PC-3 (cell line): Measurements from ENCODE around the gene HERC5. TPM values are rescaled to one million over a fixed set of nuclear protein-coding genes. Genes with fewer than 3 reads are reported as not detected.

Experiments
- ATAC-seq: fragments of 200-7000 bp; cut with Tn5 transposase; 2 replicates; pipeline ENCODE4 v1.9.1; 2020; ENCODE audit warnings: mild to moderate bottlenecking, moderate library complexity
- BruUV-seq: library from RNA; stranded (reverse); fragments of 400-500 nt; replicated peaks from 2 replicates; lab custom pipeline; 2021; lab: Mats Ljungman, UMichigan
- CTCF ChIA-PET: fragments of 300-600 bp; sonication (Branson Sonifier 250); formaldehyde crosslinking; loops from one replicate; lab custom pipeline; 2022; ENCODE audit warnings: antibody characterized with exemption; lab: Charles Lee
- POLR2A ChIA-PET: fragments of 300-600 bp; sonication (Branson Sonifier 250); formaldehyde crosslinking; loops from one replicate; lab custom pipeline; 2022; ENCODE audit warnings: antibody characterized with exemption; ENCODE audit not compliant: unreplicated experiment; lab: Charles Lee
- DNase-seq: peaks from one replicate; pipeline ENCODE4 v3.0.0-alpha.2; 2015
- H2AFZ ChIP-seq: fragments of 300-600 bp; sonication (generic); 2 replicates; pipeline ENCODE4 v1.6.0; 2016; ENCODE audit warnings: antibody characterized with exemption, low read length
- H3F3A ChIP-seq: fragments of 300-600 bp; sonication (generic); one replicate; pipeline ENCODE4 v1.6.0; 2017; ENCODE audit warnings: antibody characterized with exemption, low read length, control low read depth, mild to moderate bottlenecking; ENCODE audit not compliant: unreplicated experiment
- H3K27ac ChIP-seq: fragments of 300-600 bp; sonication (generic); 2 replicates; pipeline ENCODE4 v1.5.1; 2016; ENCODE audit warnings: mild to moderate bottlenecking, low read length
- H3K27me3 ChIP-seq: fragments of 300-600 bp; sonication (generic); 2 replicates; pipeline ENCODE4 v1.6.1; 2016; ENCODE audit warnings: low read length, mixed read lengths
- H3K36me3 ChIP-seq: fragments of 300-600 bp; sonication (generic); 2 replicates; pipeline ENCODE4 v1.6.1; 2016; ENCODE audit warnings: low read depth, mixed run types, low read length, mixed read lengths
- H3K4me1 ChIP-seq: fragments of 300-600 bp; sonication (generic); 2 replicates; pipeline ENCODE4 v1.5.1; 2016; ENCODE audit warnings: low read length; ENCODE audit not compliant: insufficient read depth
- H3K4me2 ChIP-seq: fragments of 300-600 bp; sonication (generic); 2 replicates; pipeline ENCODE4 v1.6.0; 2016; ENCODE audit warnings: low read length
- H3K4me3 ChIP-seq: fragments of 300-600 bp; sonication (generic); 2 replicates; pipeline ENCODE4 v1.5.1; 2016; ENCODE audit warnings: mild to moderate bottlenecking, low read length, mixed read lengths
- H3K79me2 ChIP-seq: fragments of 300-600 bp; sonication (generic); 2 replicates; pipeline ENCODE4 v1.6.1; 2017; ENCODE audit warnings: low read length, mixed read lengths
- H3K9ac ChIP-seq: fragments of 300-600 bp; sonication (generic); 2 replicates; pipeline ENCODE4 v1.6.0; 2016; ENCODE audit warnings: mild to moderate bottlenecking, low read length
- H3K9me2 ChIP-seq: fragments of 300-600 bp; sonication (generic); replicated peaks from 2 replicates; pipeline ENCODE4 v1.6.1; 2016; ENCODE audit warnings: mixed run types, low read length, mixed read lengths
- H3K9me3 ChIP-seq: fragments of 300-600 bp; sonication (generic); 2 replicates; pipeline ENCODE4 v1.6.1; 2016; ENCODE audit warnings: low read length, mixed read lengths
- H4K20me1 ChIP-seq: fragments of 300-600 bp; sonication (generic); 2 replicates; pipeline ENCODE4 v1.6.1; 2016; ENCODE audit warnings: low read length, mixed read lengths
- CTCF ChIP-seq: fragments of 300-600 bp; sonication (generic); conservative IDR thresholded peaks from 2 replicates; pipeline ENCODE4 v1.5.1; 2017; ENCODE audit warnings: antibody characterized with exemption, low read depth, mild to moderate bottlenecking, low read length
- EZH2 ChIP-seq: fragments of 300-600 bp; sonication (generic); IDR thresholded peaks from one replicate; pipeline ENCODE4 v1.6.1; 2017; ENCODE audit warnings: antibody characterized with exemption, mild to moderate bottlenecking, low read length; ENCODE audit not compliant: unreplicated experiment
- EZH2phosphoT487 ChIP-seq: fragments of 300-600 bp; sonication (generic); IDR thresholded peaks from 2 replicates; pipeline ENCODE4 v1.6.1; 2018; ENCODE audit warnings: mild to moderate bottlenecking, antibody characterized with exemption, low read length, borderline replicate concordance
- intact Hi-C: fragments of 100-400 bp; cut with micrococcal nuclease; formaldehyde crosslinking; loops from 2 replicates; pipeline ENCODE4 v1.9.0; 2023
- total RNA-seq: library from RNA; depleted of rRNA; stranded (reverse); fragments of >200 nt; gene quantifications from 2 replicates; pipeline ENCODE4 v1.2.3, GENCODE V29; 2014

HERC5 gene
- total RNA-seq, 1 experiment from 2014 or later = 2.6 TPM

- H3K9ac ChIP-seq = no peak overlapping the region
- no peaks in the 10 kb centered on the region for H4K20me1 ChIP-seq
- ATAC-seq (no peak), DNase-seq (no peak)
- H3K36me3 ChIP-seq = no peaks in the 10 kb centered on the region
- ChIA-PET POLR2A (no interaction called here), CTCF (no interaction called here)
- no peak for TF ChIP-seq EZH2
- TF ChIP-seq CTCF = no peak
- no peak for TF ChIP-seq EZH2phosphoT487
- H3K4me3 ChIP-seq = no peak overlapping the region
- no peak overlapping the region for H3K27ac ChIP-seq
- no peaks in the 10 kb centered on the region for H3K4me1 ChIP-seq
- H3K9me3 ChIP-seq = no peaks in the 10 kb centered on the region
- H3K9me2 ChIP-seq = no peaks in the 10 kb centered on the region
- no peaks in the 10 kb centered on the region for H3K27me3 ChIP-seq
- H3K4me2 ChIP-seq = no peak overlapping the region
- intact Hi-C loops = no loop called here
- no peaks in the 10 kb centered on the region for H3F3A ChIP-seq
- no peaks in the 10 kb centered on the region for H3K79me2 ChIP-seq
- no peak overlapping the region for H2AFZ ChIP-seq
- no TSS peak for BruUV-seq
Measured at GRCh38 chr4:88481537-88481936, 24.6 kb downstream of the HERC5 start.

GRCh38 chr4:88489100-88489761, 32.3 kb downstream of the HERC5 start:
- no peak overlapping the region for H2AFZ ChIP-seq
- H3K79me2 ChIP-seq = no peaks in the 10 kb centered on the region
- H4K20me1 ChIP-seq = no peaks in the 10 kb centered on the region
- no peak for TF ChIP-seq CTCF
- no peak for TF ChIP-seq EZH2phosphoT487
- TF ChIP-seq EZH2 = no peak
- H3K4me1 ChIP-seq = no peaks in the 10 kb centered on the region
- intact Hi-C loops = no loop called here
- no peak overlapping the region for H3K27ac ChIP-seq
- H3K9me3 ChIP-seq = no peaks in the 10 kb centered on the region
- POLR2A ChIA-PET = no interaction called here
- no peaks in the 10 kb centered on the region for H3K27me3 ChIP-seq
- no peaks in the 10 kb centered on the region for H3K36me3 ChIP-seq
- no peak overlapping the region for H3K4me2 ChIP-seq
- H3K9ac ChIP-seq = no peak overlapping the region
- H3K4me3 ChIP-seq = no peak overlapping the region
- no TSS peak for BruUV-seq
- CTCF ChIA-PET = no interaction called here
- ATAC-seq (no peak), DNase-seq (no peak)
- no peaks in the 10 kb centered on the region for H3F3A ChIP-seq
- no peaks in the 10 kb centered on the region for H3K9me2 ChIP-seq

- CTCF ChIA-PET = no interaction called here
- Histone ChIP-seq H3K4me1 (no peaks in the 10 kb centered on the region), H3K27me3 (no peaks in the 10 kb centered on the region), H3K9ac (no peak overlapping the region), H2AFZ (no peak overlapping the region), H3K9me2 (no peaks in the 10 kb centered on the region), H3K79me2 (no peaks in the 10 kb centered on the region), H3K9me3 (no peaks in the 10 kb centered on the region), H3K36me3 (no peaks in the 10 kb centered on the region), H3K4me2 (no peak overlapping the region), H4K20me1 (no peaks in the 10 kb centered on the region), H3K4me3 (no peak overlapping the region), H3F3A (no peaks in the 10 kb centered on the region), H3K27ac (no peak overlapping the region)
- ATAC-seq (no peak), DNase-seq (no peak)
- POLR2A ChIA-PET = no interaction called here
- intact Hi-C loops = no loop called here
- BruUV-seq = no TSS peak
- TF ChIP-seq CTCF = no peak
- TF ChIP-seq EZH2phosphoT487 = no peak
- no peak for TF ChIP-seq EZH2
Measured at GRCh38 chr4:88497859-88498409, 41.0 kb downstream of the HERC5 start.
